Stimulated activated CD4-positive, alpha-beta T cell treated with anti-CD3 and anti-CD28 coated beads, TNF-alpha, amount 100 ng/mL, for 24 hours (primary cell): ENCODE measurements around the gene MSX1.

Source experiments
- DNase-seq, 3 experiments: peaks; one replicate each; pipeline ENCODE4 v3.0.0-alpha.2; 2020; ENCODE audit warnings: low read depth in 3 of 3

Gene MSX1

DNA sequence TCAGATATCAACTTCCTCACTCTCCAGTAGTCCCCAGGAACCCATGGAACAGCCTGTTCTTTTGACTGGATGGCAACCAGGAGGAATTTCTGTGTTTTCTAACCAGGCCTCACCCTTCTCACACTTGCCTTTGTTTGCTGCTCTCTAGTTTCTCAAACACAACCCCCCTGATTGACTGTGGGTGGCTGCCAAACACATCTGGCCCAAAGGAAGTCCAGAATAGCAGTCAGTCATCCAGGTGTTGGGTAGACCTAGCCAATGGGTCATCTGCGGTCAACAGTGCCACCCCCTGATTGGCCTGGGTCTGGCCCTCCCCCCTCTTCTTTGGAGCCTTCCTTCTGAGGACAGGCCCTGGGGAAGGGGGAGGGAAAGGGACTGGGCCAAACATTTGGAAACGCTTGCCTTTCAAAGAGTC lies 53.7 kb downstream of the MSX1 start:
- DNase-seq, result no peak
